NT2/D1 (cell line): Measurements from ENCODE around the gene ORC1.

Experiments used
- SUZ12 ChIP-seq: IDR thresholded peaks from 2 replicates; pipeline ENCODE4 v1.6.1; 2011; ENCODE audit not compliant: insufficient read length, insufficient read depth; ENCODE audit errors: extremely low read depth
- YY1 ChIP-seq: IDR thresholded peaks from 2 replicates; pipeline ENCODE4 v1.6.1; 2011; ENCODE audit not compliant: insufficient read length, insufficient read depth
- ZNF274 ChIP-seq: IDR thresholded peaks from 2 replicates; pipeline ENCODE4 v1.6.1; 2011; ENCODE audit warnings: mild to moderate bottlenecking, low read depth, low read length

- TF ChIP-seq YY1 (no peak), SUZ12 (no peak), ZNF274 (no peak)
These were observed 78.4 kb downstream of the ORC1 start for GRCh38 chr1:52325786-52326185.
